Spleen (tissue), 11 donors: ENCODE measurements around the gene CHRM4. TPM values are rescaled to one million over a fixed set of nuclear protein-coding genes. Genes with fewer than 3 reads are reported as not detected.

Experiments used
- DNase-seq: peaks from one replicate; pipeline ENCODE4 v3.0.0-alpha.2; 2020
- H3K27ac ChIP-seq, 8 donors: fragments of 200-600 bp; sonication (generic) in 7 of 8; 1 replicate in 4 of 8; 2 replicates in 4 of 8; pipeline versions ENCODE4 v1.5.0 to v1.8.0; 2016 to 2021; ENCODE audit warnings: inconsistent platforms in 4 of 8, mild to moderate bottlenecking in 4 of 8, moderate library complexity in 1 of 8
- H3K27me3 ChIP-seq, 7 donors: fragments of 200-600 bp; sonication (generic) in 6 of 7; replicated peaks in 1 of 7; 1 replicate in 4 of 7; 2 replicates in 3 of 7; pipeline versions ENCODE4 v1.5.0 to v1.8.0; 2016 to 2021; ENCODE audit warnings: inconsistent platforms in 3 of 7, mild to moderate bottlenecking in 1 of 7
- H3K36me3 ChIP-seq, 6 donors: fragments of 200-600 bp; sonication (generic) in 5 of 6; 1 replicate in 4 of 6; 2 replicates in 2 of 6; pipeline versions ENCODE4 v1.5.0 to v1.8.0; 2016 to 2021; ENCODE audit warnings: inconsistent platforms in 2 of 6
- H3K4me1 ChIP-seq, 6 donors: fragments of 200-600 bp; sonication (generic) in 5 of 6; 1 replicate in 3 of 6; 2 replicates in 3 of 6; pipeline versions ENCODE4 v1.5.0 to v1.8.0; 2016 to 2021; ENCODE audit warnings: inconsistent platforms in 3 of 6
- H3K4me3 ChIP-seq, 8 donors: fragments of 200-600 bp; sonication (generic) in 7 of 8; 1 replicate in 4 of 8; 2 replicates in 4 of 8; pipeline versions ENCODE4 v1.5.0 to v1.8.0; 2016 to 2021; ENCODE audit warnings: inconsistent platforms in 4 of 8, mild to moderate bottlenecking in 4 of 8, moderate library complexity in 2 of 8
- H3K9me3 ChIP-seq, 8 donors: fragments of 200-600 bp; sonication (generic) in 7 of 8; 1 replicate in 4 of 8; 2 replicates in 4 of 8; pipeline versions ENCODE4 v1.5.0 to v1.8.0; 2016 to 2021; ENCODE audit warnings: inconsistent platforms in 4 of 8
- POLR2A ChIP-seq, 3 donors: fragments of 450-650 bp; IDR thresholded peaks; one replicate each; pipeline ENCODE4 v1.5.1; 2017; ENCODE audit warnings: antibody characterized with exemption in 3 of 3, mild to moderate bottlenecking in 1 of 3
- POLR2AphosphoS5 ChIP-seq, 3 donors: sonication (generic); formaldehyde crosslinking; IDR thresholded peaks; one replicate each; pipeline ENCODE4 v1.5.1; 2017; ENCODE audit warnings: antibody characterized with exemption in 3 of 3
- WGBS, 5 donors: extraction: QIAGEN DNeasy Blood & Tissue Kit in 3 of 5; methylation state at CpG; one replicate each; pipeline versions ENCODE4 v1.1.5 to v1.1.7; 2013 to 2018; 5-methylcytosine and 5-hydroxymethylcytosine counted together
- intact Hi-C: fragments of 100-400 bp; cut with DNase I; formaldehyde crosslinking; loops from one replicate; pipeline ENCODE4 v1.15.0; 2023; ENCODE audit warnings: low total_unique reads
- polyA plus RNA-seq, 3 donors: library from polyadenylated mRNA; stranded (reverse); fragments of 200-250 nt; gene quantifications; one replicate each; pipeline ENCODE4 v1.2.1, GENCODE V29; 2013
- total RNA-seq, 7 donors: library from RNA; depleted of rRNA in 3 of 7; stranded (reverse); fragments of >200 nt in 3 of 7; fragmentation: NEBNext Ultra II Directional in 4 of 7; extraction: Animal tissue kit (Norgen Biotek cat#: 25700) in 4 of 7; gene quantifications; one replicate each; pipeline versions ENCODE4 v1.1.0 to v1.2.1, GENCODE V29; 2016 to 2021
- TF ChIP-seq, protein P1 (sequence below), 11 experiments: fragments of 200-600 bp in 7 of 11; fragments of 450-650 bp in 4 of 11; sonication (generic) in 4 of 11; IDR thresholded peaks in 8 of 11; conservative IDR thresholded peaks in 3 of 11; 1 replicate in 7 of 11; 2 replicates in 4 of 11; pipeline versions ENCODE4 v1.4.0 to v1.8.0; 2016 to 2021; ENCODE audit warnings: antibody characterized with exemption in 11 of 11, inconsistent platforms in 4 of 11, mild to moderate bottlenecking in 1 of 11
- donor health status: healthy with polysubstance abuse.
- donor health status: DM: no; HTN: no; CAD: no; lungs with moderate emphysema.
- donor health status: DM: no; HTN: no; CAD: no.
- donor health status: Bipolar disorder and iron deficiency.
- donor health status: healthy.
- donor health status: DM: no; HTN: no; CAD: no.
- donor health status: DM: yes; HTN: yes; CAD: no.

Gene CHRM4
- total and polyA plus RNA-seq, 10 donors, result 0.06 to 34.1 (median 3.3) TPM

DNA sequence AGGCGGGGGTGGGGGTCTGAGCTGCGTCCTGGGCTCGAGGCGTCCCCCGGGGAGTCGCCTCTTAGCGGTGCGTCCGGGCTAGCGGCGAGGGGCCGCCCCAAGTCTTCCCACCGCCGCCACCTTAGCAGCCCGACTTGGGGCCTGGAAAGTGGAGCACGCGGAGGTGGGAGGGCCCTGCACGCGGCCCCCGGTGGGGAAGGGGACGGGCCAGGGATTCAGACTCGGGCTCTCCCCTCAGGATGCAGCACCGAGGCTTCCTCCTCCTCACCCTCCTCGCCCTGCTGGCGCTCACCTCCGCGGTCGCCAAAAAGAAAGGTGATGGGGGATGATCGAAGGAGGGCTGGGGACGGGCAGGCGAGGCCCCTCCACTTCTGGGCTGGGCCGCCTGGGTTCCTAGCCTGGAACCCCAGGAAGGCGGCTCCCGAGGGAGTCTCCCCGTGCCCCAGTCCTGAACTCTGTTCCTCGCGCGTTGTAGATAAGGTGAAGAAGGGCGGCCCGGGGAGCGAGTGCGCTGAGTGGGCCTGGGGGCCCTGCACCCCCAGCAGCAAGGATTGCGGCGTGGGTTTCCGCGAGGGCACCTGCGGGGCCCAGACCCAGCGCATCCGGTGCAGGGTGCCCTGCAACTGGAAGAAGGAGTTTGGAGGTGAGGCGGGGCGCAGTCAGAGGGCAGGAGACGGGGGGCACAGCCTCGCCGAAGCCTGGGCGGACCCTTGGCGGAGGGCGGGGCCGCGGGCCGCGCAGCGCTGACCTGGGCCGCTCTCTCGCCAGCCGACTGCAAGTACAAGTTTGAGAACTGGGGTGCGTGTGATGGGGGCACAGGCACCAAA lies 9.5 kb downstream of the CHRM4 start:
- H3K27ac ChIP-seq, result peak overlapping the region in 5 of 8 donors; percentile 54 to 85 (median 82)
- TF ChIP-seq POLR2AphosphoS5 (IDR thresholded peaks at IDR 0.05) (peak in 1 of 3 donors; percentile 50), POLR2A (IDR thresholded peaks at IDR 0.05) (no peak)
- TF ChIP-seq, protein P1, sequence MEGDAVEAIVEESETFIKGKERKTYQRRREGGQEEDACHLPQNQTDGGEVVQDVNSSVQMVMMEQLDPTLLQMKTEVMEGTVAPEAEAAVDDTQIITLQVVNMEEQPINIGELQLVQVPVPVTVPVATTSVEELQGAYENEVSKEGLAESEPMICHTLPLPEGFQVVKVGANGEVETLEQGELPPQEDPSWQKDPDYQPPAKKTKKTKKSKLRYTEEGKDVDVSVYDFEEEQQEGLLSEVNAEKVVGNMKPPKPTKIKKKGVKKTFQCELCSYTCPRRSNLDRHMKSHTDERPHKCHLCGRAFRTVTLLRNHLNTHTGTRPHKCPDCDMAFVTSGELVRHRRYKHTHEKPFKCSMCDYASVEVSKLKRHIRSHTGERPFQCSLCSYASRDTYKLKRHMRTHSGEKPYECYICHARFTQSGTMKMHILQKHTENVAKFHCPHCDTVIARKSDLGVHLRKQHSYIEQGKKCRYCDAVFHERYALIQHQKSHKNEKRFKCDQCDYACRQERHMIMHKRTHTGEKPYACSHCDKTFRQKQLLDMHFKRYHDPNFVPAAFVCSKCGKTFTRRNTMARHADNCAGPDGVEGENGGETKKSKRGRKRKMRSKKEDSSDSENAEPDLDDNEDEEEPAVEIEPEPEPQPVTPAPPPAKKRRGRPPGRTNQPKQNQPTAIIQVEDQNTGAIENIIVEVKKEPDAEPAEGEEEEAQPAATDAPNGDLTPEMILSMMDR (IDR thresholded peaks at IDR 0.05 in 8 of 11, conservative IDR thresholded peaks at IDR 0.05 in 3 of 11), result no peak
- H3K4me1 ChIP-seq, result peaks cover 7 to 70% (median 37%) of the 10 kb centered on the region in 6 donors
- intact Hi-C loops, result loop anchor here (10.0 kb wide), 1 partner anchor 213 kb away; the partner anchor contains the start of gene AMBRA1
- H3K27me3 ChIP-seq, result peaks cover 0 to 64% (median 16%) of the 10 kb centered on the region in 7 donors
- no peaks in the 10 kb centered on the region for H3K9me3 ChIP-seq
- H3K4me3 ChIP-seq, result peak overlapping the region; percentile 21 to 85 (median 61)
- peak; percentile 82 for DNase-seq
- peaks cover 0 to 30% (median 9%) of the 10 kb centered on the region in 6 donors for H3K36me3 ChIP-seq
- 2 to 4% (median 2%) methylated on average over 36 to 66 of the region's 66 CpGs for WGBS, 5 donors

DNA sequence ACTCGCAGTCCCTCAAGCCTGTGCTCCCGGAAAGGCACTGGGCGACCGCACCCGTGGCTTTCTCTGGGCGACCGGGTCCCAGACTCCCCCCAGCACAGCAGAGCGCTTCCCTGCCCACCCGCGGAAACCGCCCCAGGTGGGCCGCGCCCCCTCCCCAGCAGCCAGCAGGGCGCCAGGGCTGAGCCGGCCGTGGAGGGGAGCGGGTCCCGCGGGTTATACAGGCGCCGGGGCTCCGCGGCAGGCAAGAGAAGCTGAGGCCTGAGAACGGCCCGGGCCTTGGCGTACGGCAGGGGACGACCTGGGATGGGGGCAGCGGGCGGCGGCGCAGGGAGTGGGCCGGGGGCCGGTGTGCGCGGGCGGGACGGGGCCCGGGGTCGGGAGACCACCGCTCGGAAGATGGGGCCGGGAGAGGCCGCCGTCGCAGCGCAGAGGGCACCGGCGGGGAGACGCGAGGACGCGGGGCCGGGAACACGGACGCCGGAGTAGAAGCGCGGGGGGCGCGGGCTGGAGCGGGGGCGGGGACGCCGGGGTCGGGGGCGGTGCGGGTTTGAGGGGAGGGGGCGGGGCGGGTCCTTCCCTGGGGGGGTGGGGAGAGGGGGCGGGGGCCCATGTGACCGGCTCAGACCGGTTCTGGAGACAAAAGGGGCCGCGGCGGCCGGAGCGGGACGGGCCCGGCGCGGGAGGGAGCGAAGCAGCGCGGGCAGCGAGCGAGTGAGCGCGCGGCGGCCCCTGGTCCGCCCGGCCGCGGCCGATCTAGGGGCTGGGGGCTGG lies 10.3 kb downstream of the CHRM4 start, which contains the start of gene MDK:
TSS of gene MDK (plus strand) at position 622 of the 771 bp plus-strand sequence. CDS start 389 bp downstream, outside the sequence.
- H3K36me3 ChIP-seq, result peaks cover 4 to 38% (median 17%) of the 10 kb centered on the region in 6 donors
- peak within 1 kb of the TSS; percentile 60 to 85 (median 82) for H3K27ac ChIP-seq
- H3K9me3 ChIP-seq, result no peaks in the 10 kb centered on the region
- peak; percentile 89 for DNase-seq
- H3K4me3 ChIP-seq, result peak within 1 kb of the TSS; percentile 58 to 85 (median 63)
- 0 to 1% (median 1%) methylated on average over 3 to 95 of the region's 96 CpGs for WGBS, 5 donors
- peaks cover 0 to 56% (median 14%) of the 10 kb centered on the region in 7 donors for H3K27me3 ChIP-seq
- no peak for TF ChIP-seq POLR2A (IDR thresholded peaks at IDR 0.05)
- TF ChIP-seq POLR2AphosphoS5 (IDR thresholded peaks at IDR 0.05), result peak in 2 of 3 donors; percentile 32 to 73
- peaks cover 7 to 70% (median 37%) of the 10 kb centered on the region in 6 donors for H3K4me1 ChIP-seq
- intact Hi-C loops, result loop anchor here (10.0 kb wide), 1 partner anchor 214 kb away; the partner anchor contains the start of gene AMBRA1

DNA sequence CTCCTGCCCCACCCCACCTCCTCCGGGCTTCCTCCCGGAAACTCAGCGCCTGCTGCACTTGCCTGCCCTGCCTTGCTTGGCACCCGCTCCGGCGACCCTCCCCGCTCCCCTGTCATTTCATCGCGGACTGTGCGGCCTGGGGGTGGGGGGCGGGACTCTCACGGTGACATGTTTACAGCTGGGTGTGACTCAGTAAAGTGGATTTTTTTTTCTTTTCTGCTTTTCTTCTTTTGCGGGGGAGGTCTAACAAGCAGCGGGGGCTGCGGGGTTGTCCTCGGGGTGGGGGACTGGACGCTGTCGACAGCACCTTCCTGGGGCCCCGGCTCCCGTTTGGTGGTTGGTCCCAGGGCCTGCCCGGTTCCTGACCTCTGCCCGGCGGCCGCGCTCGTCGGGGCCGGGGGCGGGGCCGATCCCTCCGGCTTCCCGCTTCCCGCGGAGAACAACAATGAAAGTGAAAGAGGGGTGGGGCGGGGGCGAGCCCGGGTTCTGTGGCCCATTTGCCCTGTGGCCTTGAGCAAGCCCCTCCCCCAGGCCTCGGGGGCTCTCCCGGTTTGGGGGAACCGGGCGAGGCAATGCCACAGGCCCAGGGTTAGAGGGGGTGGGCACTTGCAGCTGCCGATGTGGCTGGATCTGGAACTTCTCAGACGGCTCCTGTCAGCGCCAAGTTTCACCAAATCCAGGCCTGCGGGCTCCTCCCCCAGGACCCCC lies 11.1 kb downstream of the CHRM4 start:
- 0 to 1% (median 1%) methylated on average over 28 to 45 of the region's 45 CpGs for WGBS, 5 donors
- Histone ChIP-seq H3K4me3 (peak overlapping the region; percentile 58 to 85 (median 63)), H3K27ac (peak overlapping the region; percentile 60 to 85 (median 82)), H3K4me1 (peaks cover 7 to 69% (median 37%) of the 10 kb centered on the region in 6 donors), H3K9me3 (no peaks in the 10 kb centered on the region), H3K27me3 (peaks cover 0 to 49% (median 14%) of the 10 kb centered on the region in 7 donors), H3K36me3 (peaks cover 4 to 40% (median 24%) of the 10 kb centered on the region in 6 donors)
- peak; percentile 92 for DNase-seq
- TF ChIP-seq POLR2A (IDR thresholded peaks at IDR 0.05) (no peak), POLR2AphosphoS5 (IDR thresholded peaks at IDR 0.05) (peak; percentile 52 to 80 (median 67))
- TF ChIP-seq, protein P1 (IDR thresholded peaks at IDR 0.05 in 8 of 11, conservative IDR thresholded peaks at IDR 0.05 in 3 of 11), result no peak
- intact Hi-C loops, result loop anchor here (10.0 kb wide), 1 partner anchor 214 kb away; the partner anchor contains the start of gene AMBRA1
